Upper lobe of left lung (tissue), 4 donors: ENCODE results near the gene KCNN4.

ENCODE experiments used
- CTCF ChIP-seq, 6 experiments: fragments of 450-650 bp in 4 of 6; fragments of 200-600 bp in 2 of 6; sonication (generic) in 2 of 6; IDR thresholded peaks; one replicate each; pipeline ENCODE4 v1.5.1; 2016 to 2019; ENCODE audit warnings: antibody characterized with exemption in 6 of 6
- POLR2A ChIP-seq, 4 donors: fragments of 450-650 bp; IDR thresholded peaks; one replicate each; pipeline ENCODE4 v1.5.1; 2016 to 2017; ENCODE audit warnings: antibody characterized with exemption in 4 of 4, mild to moderate bottlenecking in 2 of 4
- POLR2AphosphoS5 ChIP-seq, 2 donors: sonication (generic); formaldehyde crosslinking; IDR thresholded peaks; one replicate each; pipeline ENCODE4 v1.5.1; 2017; ENCODE audit warnings: antibody characterized with exemption in 2 of 2

- no peak for TF ChIP-seq POLR2AphosphoS5 (IDR thresholded peaks at IDR 0.05)
- no peak for TF ChIP-seq POLR2A (IDR thresholded peaks at IDR 0.05)
- no peak for TF ChIP-seq CTCF (IDR thresholded peaks at IDR 0.05)
These were observed 23.7 kb upstream of the KCNN4 start for GRCh38 chr19:43804432-43804831.
